RPMI8226 (cell line): Measurements from ENCODE around the gene LYRM1.
"Not testable (repeated sequence)": the region's sequence is repeated elsewhere in the genome, so short reads cannot be mapped to it uniquely, and the experiment has no call there.

ENCODE experiments used
- DNase-seq: peaks from one replicate; pipeline ENCODE4 v3.0.0-alpha.2; 2015

The LYRM1 gene

DNA sequence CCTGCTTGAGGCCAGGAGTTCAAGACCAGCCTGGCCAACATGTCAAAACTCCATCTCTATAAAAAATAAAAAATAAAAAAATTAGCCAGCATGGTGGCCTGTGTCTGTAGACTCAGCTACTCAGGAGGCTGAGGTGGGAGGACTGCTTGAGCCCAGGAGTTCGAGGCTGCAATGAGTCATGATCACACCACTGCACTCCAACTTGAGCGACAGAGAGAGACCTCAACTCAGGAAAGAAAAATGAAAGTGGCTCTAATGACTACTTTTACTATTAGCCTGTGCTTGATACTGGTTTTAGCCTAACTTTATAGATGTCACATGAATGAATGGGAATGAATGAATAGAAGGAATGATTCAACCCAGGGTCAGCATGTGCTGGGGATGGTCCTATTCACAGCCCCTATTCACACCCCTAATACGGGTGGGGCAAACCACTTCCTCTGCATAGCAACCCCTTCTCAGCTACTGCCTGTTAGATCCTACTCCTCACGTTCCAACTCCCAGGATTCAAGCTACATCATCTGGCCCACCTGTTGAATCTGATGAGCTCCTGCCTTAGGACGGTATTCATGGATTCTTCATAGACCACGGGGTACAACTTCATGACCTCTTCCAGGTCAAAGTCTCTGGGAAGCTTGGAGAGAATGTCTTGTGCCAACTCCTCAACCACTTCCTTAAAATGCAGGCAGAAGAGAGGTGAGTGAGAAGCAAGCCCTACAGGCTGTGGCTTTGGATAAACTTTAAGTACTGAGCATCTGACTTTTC lies 40.5 kb downstream of the LYRM1 start:
- no peak for DNase-seq

DNA sequence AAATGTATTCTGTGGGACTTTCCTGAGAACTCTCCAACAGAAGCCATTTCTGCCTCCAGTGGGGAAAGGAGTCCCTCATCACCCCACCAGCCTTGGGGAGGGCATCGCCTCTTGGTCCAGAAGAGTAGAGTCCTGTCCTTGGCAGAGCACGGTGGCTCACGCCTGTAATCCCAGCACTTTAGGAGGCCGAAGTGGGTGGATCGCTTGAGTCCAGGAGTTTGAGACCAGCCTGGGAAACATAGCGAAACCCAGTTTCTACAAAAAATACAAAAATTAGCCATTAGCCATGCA lies 41.0 kb downstream of the LYRM1 start:
- no peak for DNase-seq

DNA sequence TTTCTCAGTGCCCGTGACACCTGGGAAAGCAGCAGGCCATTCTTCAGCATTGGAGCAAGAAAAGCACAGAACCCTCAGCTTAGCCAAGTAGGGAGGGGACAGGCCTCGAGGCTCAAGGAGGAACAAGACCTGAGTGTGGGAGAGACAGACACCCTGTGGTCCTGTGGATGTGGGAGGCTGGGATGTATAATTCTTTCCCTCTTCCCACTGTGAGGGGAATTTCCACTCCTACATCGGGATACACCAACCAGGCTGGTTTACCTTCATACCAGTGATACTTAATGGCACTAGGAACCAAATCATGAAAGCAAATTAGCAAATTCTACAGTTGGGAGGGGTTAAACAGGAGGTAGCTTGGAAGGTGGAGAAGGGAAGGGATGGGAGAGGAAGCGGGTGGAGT lies 41.7 kb downstream of the LYRM1 start:
- no peak for DNase-seq

DNA sequence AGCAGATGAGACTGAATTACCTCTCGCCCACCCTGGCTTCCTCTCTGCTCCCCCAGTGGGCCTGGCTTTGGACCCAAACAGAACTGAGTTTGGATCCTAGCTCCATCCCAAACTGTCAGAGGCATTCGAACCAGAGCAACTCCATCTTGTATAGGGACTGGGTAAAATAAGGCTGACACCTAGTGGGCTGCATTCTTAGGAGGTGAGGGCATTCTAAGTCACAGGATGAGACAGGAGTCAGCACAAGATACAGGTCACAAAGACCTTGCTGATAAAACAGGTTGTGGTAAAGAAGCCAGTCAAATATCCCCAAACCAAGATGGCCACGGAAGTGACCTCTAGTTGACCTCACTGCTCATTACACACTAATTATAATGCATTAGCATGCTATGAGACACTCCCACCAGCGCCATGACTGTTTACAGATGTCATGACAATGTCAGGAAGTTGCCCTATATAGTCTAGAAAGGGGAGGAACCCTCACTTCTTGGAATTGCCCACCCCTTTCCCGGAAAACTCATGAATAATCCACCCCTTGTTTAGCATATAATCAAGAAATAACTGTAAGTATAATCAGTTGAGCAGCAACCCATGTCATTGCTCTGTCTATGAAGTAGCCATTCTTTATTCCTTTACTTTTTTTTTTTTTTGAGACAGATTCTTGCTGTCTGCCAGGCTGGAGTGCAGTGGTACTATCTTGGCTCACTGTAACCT lies 44.4 kb downstream of the LYRM1 start:
- DNase-seq, result peak; percentile 38

DNA sequence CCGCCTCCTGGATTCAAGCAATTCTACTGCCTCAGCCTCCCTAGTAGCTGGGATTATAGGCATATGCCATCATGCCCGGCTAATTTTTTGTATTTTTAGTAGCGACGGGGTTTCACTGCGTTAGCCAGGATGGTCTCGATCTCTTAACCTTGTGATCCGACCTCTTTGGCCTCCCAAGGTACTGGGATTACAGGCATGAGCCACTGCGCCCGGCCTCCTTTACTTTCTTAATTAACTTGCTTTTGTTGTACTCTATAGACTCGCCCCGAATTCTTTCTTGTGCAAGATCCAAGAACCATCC lies 45.0 kb downstream of the LYRM1 start:
- not testable (repeated sequence) for DNase-seq

DNA sequence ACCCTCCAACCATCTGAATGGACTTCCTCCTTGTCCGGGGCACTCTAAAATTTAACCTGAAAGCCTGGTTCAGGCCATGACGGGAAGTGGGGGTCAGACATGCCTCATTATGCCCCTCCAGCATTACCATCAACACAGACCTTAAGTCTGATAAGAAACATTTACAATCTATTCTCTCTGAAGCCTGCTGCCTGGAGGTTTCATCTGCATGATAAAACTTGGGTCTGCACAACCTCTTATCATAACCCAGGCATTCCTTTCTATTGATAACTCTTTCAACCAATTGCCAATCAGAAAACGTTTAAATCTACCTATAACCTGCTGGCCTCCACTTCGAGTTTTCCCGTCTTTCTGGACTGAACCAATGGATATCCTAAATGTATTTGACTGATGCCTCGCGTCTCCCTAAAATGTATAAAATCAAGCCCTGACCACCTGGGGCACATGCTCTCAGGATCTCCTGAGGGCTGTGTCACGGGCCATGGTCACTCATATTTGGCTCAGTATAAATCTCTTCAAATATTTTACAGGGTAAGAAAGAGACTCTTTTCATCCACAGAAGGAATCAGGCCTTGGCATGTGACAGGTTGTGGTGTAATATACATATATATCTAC lies 45.6 kb downstream of the LYRM1 start:
- no peak for DNase-seq

DNA sequence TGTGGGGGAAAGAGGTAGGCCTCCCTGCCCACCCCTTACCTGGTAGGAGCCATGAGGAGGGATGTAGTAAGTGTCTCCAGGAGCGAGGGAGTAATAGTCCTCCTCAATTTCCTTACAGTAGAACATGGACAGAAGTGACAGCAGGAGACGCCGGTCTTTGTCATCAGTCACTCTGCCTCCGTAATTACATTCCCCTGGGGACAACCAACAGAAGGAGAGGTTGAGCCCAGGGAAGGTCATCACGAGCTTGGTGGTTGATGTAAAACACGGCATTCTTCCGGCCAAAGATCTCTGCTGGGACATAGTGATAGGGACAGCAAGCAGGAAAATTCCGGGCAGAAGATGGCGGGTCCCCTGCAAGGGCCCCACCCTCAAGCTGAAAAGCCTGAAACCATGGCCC lies 47.9 kb downstream of the LYRM1 start:
- DNase-seq, result no peak

DNA sequence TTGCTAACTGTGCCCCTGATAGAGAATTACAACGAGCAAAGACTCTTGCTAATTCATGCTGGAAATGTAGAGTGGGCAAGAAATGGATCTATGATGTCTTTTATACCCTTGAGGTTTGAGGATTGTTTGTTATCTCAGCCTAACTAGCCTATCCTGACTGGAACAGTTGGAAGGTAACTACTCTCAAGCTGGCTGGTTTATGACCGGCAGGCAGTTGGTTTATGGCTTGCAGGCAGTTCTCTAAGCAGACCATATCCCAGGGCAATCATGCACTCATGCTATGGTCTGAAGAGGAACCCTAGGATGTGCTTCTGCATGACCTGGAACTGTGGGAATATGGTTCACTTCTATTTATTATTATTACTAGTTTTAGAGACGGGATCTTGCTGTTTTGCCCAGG lies 49.1 kb downstream of the LYRM1 start:
- no peak for DNase-seq

DNA sequence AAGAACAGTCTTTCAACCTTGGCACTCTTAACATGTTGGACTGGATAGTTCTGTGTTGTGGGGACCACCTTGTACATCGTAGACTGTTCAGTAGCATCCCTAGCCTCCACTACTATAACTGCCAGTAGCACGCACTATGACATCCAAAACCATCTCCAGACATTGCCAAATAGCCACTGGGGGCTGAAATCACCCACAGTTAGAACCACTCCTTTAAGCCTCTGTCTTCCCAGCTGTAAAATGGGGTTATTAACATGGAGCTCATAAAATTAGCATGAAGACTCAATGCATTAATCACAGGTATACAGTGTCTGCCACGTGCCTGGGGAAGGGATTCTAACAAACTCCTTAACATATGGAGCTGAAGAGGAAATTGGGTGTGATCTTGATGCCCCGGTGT lies 49.7 kb downstream of the LYRM1 start:
- no peak for DNase-seq

DNA sequence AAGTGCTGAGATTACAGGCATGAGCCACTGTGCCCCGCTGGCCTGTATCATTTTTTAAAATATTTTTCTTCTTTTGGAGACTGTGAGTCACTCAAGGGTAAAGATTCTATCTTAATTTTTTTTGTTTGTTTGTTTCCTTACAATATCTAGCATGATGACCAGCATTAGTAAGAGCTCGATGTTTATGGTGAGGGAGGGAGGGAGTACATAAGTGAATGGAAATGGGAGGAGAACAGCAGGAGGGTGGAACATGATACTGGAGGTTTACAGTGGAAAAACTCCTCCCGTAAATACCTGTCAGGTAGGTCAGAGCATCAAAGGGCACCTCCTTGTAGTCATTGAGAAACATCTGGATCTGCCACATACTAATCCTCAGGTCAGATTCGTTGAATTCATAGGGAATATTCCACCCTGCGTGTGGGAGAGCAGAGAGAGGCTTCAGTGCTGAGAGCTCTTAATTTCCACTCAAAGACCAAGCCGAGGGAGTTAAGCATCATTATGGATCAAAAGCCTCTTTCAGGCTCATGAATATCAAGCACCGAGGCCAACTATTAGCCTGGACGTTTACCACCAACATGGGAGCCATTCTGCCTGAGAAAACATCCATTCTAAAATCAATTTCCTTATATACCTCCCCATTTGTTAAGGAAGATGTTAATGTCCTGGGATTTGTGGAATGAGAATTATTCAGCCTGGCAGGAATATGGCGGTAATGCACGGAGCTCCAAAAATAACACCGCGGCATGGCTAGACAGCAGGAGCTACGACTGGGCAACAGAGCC lies 51.8 kb downstream of the LYRM1 start:
- no peak for DNase-seq

DNA sequence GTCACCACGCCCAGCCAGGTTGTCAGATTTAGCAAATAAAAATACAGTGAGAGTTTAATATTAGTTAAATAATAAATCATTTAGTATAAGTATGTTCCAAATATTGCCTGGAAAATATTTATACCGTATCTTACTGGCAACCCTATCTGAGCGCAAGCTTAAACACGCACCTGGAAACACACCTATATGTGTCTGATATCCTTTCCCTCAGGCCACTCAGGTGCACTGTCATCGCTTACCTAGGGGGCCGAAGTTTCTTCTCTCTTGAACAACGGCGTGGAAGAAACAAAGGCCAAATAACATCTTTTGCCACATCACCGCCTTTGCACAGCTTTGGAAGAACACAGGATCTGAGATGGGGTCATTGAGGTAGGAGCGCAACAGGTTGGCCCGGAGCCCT lies 54.0 kb downstream of the LYRM1 start:
- DNase-seq, result no peak

DNA sequence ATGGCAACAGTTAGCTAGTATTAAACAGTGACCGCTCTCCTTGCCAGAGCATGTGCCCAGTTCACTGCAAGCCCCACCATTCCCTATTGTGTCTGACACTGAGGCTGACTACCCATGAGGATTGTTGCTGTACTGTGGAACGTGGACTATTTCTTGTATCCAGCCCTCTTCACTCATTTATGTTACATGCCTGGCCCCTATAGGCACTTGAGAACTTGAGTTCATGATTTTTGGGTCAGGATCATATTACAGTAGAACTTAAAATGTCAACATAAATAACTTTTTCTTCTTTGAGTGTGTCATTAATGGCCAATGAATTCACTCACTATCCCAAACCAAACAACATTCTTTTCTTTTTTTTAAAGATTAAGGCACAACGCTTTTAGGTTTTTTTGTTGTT lies 55.7 kb downstream of the LYRM1 start:
- no peak for DNase-seq

DNA sequence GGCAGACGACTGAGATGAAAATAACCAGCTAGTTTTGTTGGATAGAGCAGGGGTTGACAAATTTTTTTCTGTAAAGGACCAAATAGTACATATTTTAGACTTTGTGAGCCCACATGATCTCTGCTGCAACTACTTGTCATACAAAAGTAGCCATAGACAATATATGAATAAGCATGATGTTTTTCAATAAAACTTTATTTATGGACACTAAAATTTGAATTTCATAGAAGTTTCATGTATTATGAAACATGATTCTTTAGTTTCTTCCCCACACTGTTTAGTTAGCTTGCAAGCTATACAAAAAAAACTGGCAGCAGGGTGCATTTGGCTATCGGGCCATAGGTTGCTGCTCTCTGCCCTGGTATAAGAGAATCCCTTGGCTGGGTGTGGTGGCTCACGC lies 56.6 kb downstream of the LYRM1 start:
- DNase-seq, result no peak

DNA sequence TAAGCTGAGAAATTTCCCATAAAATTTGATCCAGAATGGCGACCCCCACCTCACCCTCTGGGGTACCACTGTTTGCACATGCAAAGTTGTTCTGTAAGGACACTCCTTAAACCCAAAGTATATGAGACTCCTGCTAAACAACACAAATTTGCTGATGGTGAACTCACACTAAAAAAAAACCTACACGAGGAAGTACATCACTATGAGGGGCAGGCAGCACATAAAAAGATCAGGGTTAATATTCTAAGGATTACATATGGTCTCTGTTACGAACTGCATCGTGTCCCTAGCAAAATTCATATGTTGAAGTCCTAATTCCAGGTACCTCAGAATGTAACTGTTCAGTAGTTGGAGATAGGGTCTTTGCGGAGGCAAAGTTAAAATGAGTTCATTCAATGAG lies 60.3 kb downstream of the LYRM1 start:
- DNase-seq, result no peak

DNA sequence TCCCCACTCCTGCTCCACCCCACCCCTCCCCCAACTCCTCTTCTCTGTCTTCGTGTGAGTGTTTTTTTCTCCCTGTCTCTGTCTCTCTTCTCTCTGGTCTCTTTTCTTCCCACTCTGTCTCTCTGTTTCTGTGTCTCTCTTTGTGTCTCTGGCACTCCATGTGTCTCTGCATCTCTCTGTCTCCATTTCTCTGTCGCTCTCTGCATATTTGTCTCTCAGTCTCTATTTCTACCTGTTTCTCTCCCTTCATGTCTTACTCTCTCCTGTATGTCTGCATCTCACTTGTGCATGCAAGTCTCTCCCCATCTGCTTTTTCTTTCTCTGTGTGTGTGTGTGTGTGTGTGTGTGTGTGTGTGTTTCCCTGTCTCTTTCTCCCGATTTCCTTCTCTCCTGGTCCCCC lies 68.2 kb downstream of the LYRM1 start:
- DNase-seq, result no peak

DNA sequence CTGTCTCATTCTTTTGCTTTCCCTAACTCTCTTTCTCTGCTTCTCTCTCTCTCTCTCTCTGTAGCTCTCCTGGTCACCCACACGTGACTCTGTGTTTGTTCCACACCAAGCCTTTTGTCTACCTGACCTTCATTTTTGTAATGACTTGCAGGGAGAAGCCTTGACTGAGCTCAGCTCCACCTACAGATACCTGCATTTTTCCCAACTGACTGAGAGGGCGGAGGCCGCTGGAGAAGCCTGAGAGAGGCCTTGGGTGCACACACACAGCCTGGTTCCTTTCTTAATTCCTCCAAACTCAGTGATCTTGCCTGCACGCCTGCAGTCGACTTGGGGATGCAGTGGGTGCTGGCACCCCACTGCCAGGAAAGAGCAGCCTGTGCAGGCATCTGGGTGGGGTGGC lies 68.8 kb downstream of the LYRM1 start:
- DNase-seq, result no peak

DNA sequence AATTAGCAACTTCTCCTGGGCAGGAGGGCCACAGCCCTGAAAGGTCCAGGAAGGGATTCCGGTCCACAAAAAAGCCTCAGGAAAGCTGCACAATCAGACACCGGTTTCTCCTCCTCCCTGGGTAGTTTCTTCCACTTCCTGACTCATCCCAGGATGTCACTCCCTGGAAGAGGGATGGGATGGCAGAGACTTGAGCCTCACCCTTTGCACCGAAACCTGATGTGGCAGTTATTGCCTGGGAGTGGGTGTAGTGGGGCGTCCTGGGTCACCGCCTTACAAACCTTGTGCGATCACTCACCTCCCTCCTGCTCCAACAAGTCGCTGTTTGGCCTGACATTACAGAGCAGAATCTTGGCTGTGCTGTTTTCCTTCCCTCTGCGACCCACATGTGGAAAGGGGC lies 70.8 kb downstream of the LYRM1 start:
- DNase-seq, result no peak

DNA sequence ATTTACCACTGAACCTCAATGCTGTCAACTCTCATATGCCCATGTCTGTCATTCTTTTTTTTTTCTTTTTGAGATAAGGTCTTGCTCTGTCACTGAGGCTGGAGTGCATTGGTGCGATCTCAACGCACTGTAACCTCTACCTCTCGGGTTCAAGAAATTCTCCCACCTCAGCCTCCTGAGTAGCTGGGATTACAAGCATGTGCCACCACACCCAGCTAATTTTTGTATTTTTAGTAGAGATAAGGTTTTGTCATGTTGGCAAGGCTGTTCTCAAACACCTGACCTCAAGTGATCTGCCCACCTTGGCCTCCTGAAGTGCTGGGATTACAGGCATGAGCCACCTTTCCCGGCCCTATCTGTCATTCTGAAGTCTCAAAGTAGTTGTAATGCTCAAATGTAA lies 72.6 kb downstream of the LYRM1 start:
- DNase-seq, result not testable (repeated sequence)
